Measurements from ENCODE around the gene RAD51B. TPM values are rescaled to one million over a fixed set of nuclear protein-coding genes. Genes with fewer than 3 reads are reported as not detected.

Gene RAD51B
- total RNA-seq, 1 experiment from 2014 or later = 16.7 TPM

DNA sequence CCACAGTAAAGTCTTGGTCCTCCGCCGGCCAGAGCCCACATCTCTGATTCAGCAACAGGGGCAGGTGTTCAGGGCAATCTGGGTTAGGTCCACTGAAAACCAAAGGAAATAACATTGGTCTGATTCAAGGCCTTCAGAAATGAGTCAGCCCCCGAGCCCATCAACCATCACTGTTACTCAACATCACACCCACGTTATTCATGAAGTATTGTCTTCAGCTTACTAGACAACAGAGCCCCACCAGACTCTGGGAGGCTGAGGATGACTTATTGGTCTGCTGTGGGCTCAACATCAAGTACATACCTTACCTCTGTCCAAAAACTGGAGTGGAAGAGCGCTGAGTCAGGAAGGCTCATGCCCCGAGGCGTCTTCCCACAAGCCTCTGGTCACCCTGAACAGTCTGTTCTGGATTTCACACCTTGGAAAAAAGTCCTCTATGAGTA lies 875.8 kb downstream of the RAD51B start:
- no peak overlapping the region for H2BK15ac ChIP-seq (ENCODE audit: low read depth, low read length)
- H3K9me3 Mint-ChIP-seq = peaks cover 5 to 6% of the 10 kb centered on the region in 2 experiments; a peak in 3 of 5 replicates
- TF ChIP-seq, protein P1, sequence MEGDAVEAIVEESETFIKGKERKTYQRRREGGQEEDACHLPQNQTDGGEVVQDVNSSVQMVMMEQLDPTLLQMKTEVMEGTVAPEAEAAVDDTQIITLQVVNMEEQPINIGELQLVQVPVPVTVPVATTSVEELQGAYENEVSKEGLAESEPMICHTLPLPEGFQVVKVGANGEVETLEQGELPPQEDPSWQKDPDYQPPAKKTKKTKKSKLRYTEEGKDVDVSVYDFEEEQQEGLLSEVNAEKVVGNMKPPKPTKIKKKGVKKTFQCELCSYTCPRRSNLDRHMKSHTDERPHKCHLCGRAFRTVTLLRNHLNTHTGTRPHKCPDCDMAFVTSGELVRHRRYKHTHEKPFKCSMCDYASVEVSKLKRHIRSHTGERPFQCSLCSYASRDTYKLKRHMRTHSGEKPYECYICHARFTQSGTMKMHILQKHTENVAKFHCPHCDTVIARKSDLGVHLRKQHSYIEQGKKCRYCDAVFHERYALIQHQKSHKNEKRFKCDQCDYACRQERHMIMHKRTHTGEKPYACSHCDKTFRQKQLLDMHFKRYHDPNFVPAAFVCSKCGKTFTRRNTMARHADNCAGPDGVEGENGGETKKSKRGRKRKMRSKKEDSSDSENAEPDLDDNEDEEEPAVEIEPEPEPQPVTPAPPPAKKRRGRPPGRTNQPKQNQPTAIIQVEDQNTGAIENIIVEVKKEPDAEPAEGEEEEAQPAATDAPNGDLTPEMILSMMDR (conservative IDR thresholded peaks at IDR 0.05) = no peak
- no peak overlapping the region for H2BK120ac ChIP-seq (ENCODE audit: low read depth, low read length, poor library complexity, severe bottlenecking)
- H3K23ac ChIP-seq (ENCODE audit: insufficient read length, low read depth, low read length) = no peak overlapping the region
- H3K79me2 ChIP-seq (ENCODE audit: insufficient read depth, low read length) = no peaks in the 10 kb centered on the region
- no peak overlapping the region for H3T11ph ChIP-seq (ENCODE audit: low read length)
- no peak overlapping the region for H4K8ac ChIP-seq (replicated peaks; ENCODE audit: insufficient read length, low read depth, low read length)
- no peak overlapping the region for H3K4me3 Mint-ChIP-seq
- H2BK20ac ChIP-seq (ENCODE audit: low read depth, low read length, poor library complexity, severe bottlenecking) = no peak overlapping the region
- H4K91ac ChIP-seq (ENCODE audit: insufficient read length, low read depth, low read length) = no peak overlapping the region
- H3K36me3 Mint-ChIP-seq (ENCODE audit: insufficient read depth in 1 of 3, low read depth in 3 of 3) = peaks cover 0 to 4% (median 0%) of the 10 kb centered on the region in 3 experiments; a peak in 2 of 7 replicates
- no peaks in the 10 kb centered on the region for H3K9me3 ChIP-seq (ENCODE audit: control insufficient read depth, low read depth, low read length)
- H3K23me2 ChIP-seq (ENCODE audit: insufficient read length, low read depth, low read length, poor library complexity, severe bottlenecking) = no peaks in the 10 kb centered on the region
- no peak overlapping the region for H3K27ac ChIP-seq (ENCODE audit: insufficient read length, low read depth, low read length)
- H4K5ac ChIP-seq (ENCODE audit: insufficient read length, low read depth, low read length) = no peak overlapping the region
- no CpG with 5 or more reads among the region's 7 CpGs for WGBS (ENCODE audit: extremely low coverage, insufficient read length, low lambda C conversion rate)
- H3K56ac ChIP-seq (ENCODE audit: insufficient read length, low read depth, low read length) = no peak overlapping the region
- no peaks in the 10 kb centered on the region for H3K4me1 ChIP-seq (ENCODE audit: insufficient read depth, low read length)
- H3K27me3 Mint-ChIP-seq (ENCODE audit: low read depth) = peaks cover 31% of the 10 kb centered on the region
- H3K9ac ChIP-seq (ENCODE audit: extremely low read depth, insufficient read length, low read length) = no peak overlapping the region
- H4K20me1 ChIP-seq (ENCODE audit: control insufficient read depth, insufficient read depth, insufficient read length) = no peaks in the 10 kb centered on the region
- H2BK12ac ChIP-seq (ENCODE audit: insufficient read length, low read depth, low read length) = no peak overlapping the region
- no peak overlapping the region for H2BK5ac ChIP-seq (ENCODE audit: insufficient read length, low read length)
- H3K14ac ChIP-seq (ENCODE audit: insufficient read depth, low read length) = no peak overlapping the region
- DNase-seq = no peak
- no peak overlapping the region for H2AFZ ChIP-seq (ENCODE audit: low read length)
- H3K79me1 ChIP-seq (ENCODE audit: insufficient read depth, low read depth, low read length, poor library complexity, severe bottlenecking) = no peaks in the 10 kb centered on the region
- H3K4ac ChIP-seq (ENCODE audit: low read depth, low read length) = no peak overlapping the region
- no peak overlapping the region for H3K4me2 ChIP-seq (ENCODE audit: insufficient read depth, insufficient read length, low read length)
- no peak overlapping the region; a peak in 1 of 7 replicates for H3K27ac Mint-ChIP-seq
- H3K18ac ChIP-seq (ENCODE audit: insufficient read length, low read depth, low read length) = no peak overlapping the region
- H3K4me1 Mint-ChIP-seq = peaks cover 14 to 18% of the 10 kb centered on the region in 2 experiments
- H3K27me3 ChIP-seq (ENCODE audit: insufficient read depth, low read length) = no peaks in the 10 kb centered on the region
- H2AK5ac ChIP-seq (ENCODE audit: insufficient read length, low read length) = no peak overlapping the region
